Activated CD4-positive, CD25-positive, alpha-beta regulatory T cell (primary cell): ENCODE data around the gene TMEM106C.

Source experiments
- DNase-seq, 4 experiments: peaks; one replicate each; lab custom pipeline; 2025; lab: John Stamatoyannopoulos, UW

The TMEM106C gene

GRCh38 chr12:47963340-47964040 lies at the start of gene TMEM106C:
TSS of gene TMEM106C (plus strand) at chr12:47963596. CDS start at chr12:47964237, 641 bp downstream.
- DNase-seq, result peak; percentile 80 to 89 (median 83)

GRCh38 chr12:47920913-47921312 lies 42.5 kb upstream of the TMEM106C start:
- DNase-seq, result no peak

- no peak for DNase-seq
Observed at GRCh38 chr12:47921907-47922306, 41.5 kb upstream of the TMEM106C start.

- no peak for DNase-seq
Observed at GRCh38 chr12:47927346-47927745, 36.0 kb upstream of the TMEM106C start.

GRCh38 chr12:47930634-47931033 lies 32.8 kb upstream of the TMEM106C start:
- no peak for DNase-seq

GRCh38 chr12:47931187-47931586 lies 32.2 kb upstream of the TMEM106C start:
- no peak for DNase-seq

- no peak for DNase-seq
Observed at GRCh38 chr12:47935184-47935583, 28.2 kb upstream of the TMEM106C start.

- DNase-seq, result no peak
Observed at GRCh38 chr12:47938093-47938492, 25.3 kb upstream of the TMEM106C start.

- no peak for DNase-seq
Observed at GRCh38 chr12:47938594-47938993, 24.8 kb upstream of the TMEM106C start.

GRCh38 chr12:47939009-47939601 lies 24.3 kb upstream of the TMEM106C start:
- DNase-seq, result no peak

- no peak for DNase-seq
Observed at GRCh38 chr12:47940773-47941474, 22.5 kb upstream of the TMEM106C start.

GRCh38 chr12:47941475-47941780 lies 22.0 kb upstream of the TMEM106C start:
- no peak for DNase-seq

- DNase-seq, result peak; percentile 11 to 30 (median 18)
Observed at GRCh38 chr12:47941871-47942613, 21.4 kb upstream of the TMEM106C start.

- DNase-seq, result no peak
Observed at GRCh38 chr12:47942614-47943225, 20.7 kb upstream of the TMEM106C start.

- DNase-seq, result no peak
Observed at GRCh38 chr12:47943623-47944340, 19.6 kb upstream of the TMEM106C start.

GRCh38 chr12:47944685-47945340 lies 18.6 kb upstream of the TMEM106C start:
- no peak for DNase-seq

GRCh38 chr12:47945341-47945728 lies 18.1 kb upstream of the TMEM106C start:
- no peak for DNase-seq

GRCh38 chr12:47946413-47947323 lies 16.7 kb upstream of the TMEM106C start:
- DNase-seq, result no peak

- no peak for DNase-seq
Observed at GRCh38 chr12:47947341-47947740, 16.1 kb upstream of the TMEM106C start.
